Neural progenitor cell (in vitro differentiated cells): ENCODE data around the gene ZNF346. TPM values are rescaled to one million over a fixed set of nuclear protein-coding genes. Genes with fewer than 3 reads are reported as not detected.

Experiments
- DNase-seq: peaks from one replicate; pipeline ENCODE4 v3.0.0-alpha.2; 2016; ENCODE audit warnings: low spot score
- H2AFZ ChIP-seq: fragments of 200-600 bp; sonication (generic); replicated peaks from 2 replicates; pipeline ENCODE4 v1.6.1; 2016; ENCODE audit warnings: antibody characterized with exemption
- H3F3A ChIP-seq: fragments of 200-600 bp; sonication (generic); 2 replicates; pipeline ENCODE4 v1.6.1; 2016; ENCODE audit warnings: antibody characterized with exemption, low read depth
- H3K27ac ChIP-seq: fragments of 200-600 bp; sonication (generic); 2 replicates; pipeline ENCODE4 v1.5.1; 2016; ENCODE audit warnings: mild to moderate bottlenecking
- H3K27me3 ChIP-seq: fragments of 200-600 bp; sonication (generic); 2 replicates; pipeline ENCODE4 v1.6.1; 2016; ENCODE audit warnings: mild to moderate bottlenecking, moderate library complexity
- H3K36me3 ChIP-seq: fragments of 200-600 bp; sonication (generic); 2 replicates; pipeline ENCODE4 v1.5.1; 2016
- H3K4me1 ChIP-seq: fragments of 200-600 bp; sonication (generic); 2 replicates; pipeline ENCODE4 v1.6.1; 2016; ENCODE audit warnings: mixed run types
- H3K4me2 ChIP-seq: fragments of 200-600 bp; sonication (generic); 2 replicates; pipeline ENCODE4 v1.6.1; 2016
- H3K4me3 ChIP-seq: fragments of 200-600 bp; sonication (generic); 2 replicates; pipeline ENCODE4 v1.5.1; 2016
- H3K79me2 ChIP-seq: fragments of 200-600 bp; sonication (generic); 2 replicates; pipeline ENCODE4 v1.6.1; 2016; ENCODE audit warnings: low read depth
- H3K9ac ChIP-seq: fragments of 200-600 bp; sonication (generic); 2 replicates; pipeline ENCODE4 v1.6.1; 2016
- H3K9me3 ChIP-seq: fragments of 200-600 bp; sonication (generic); 2 replicates; pipeline ENCODE4 v1.5.1; 2016; ENCODE audit warnings: low read depth
- H4K20me1 ChIP-seq: fragments of 200-600 bp; sonication (generic); 2 replicates; pipeline ENCODE4 v1.6.1; 2016; ENCODE audit warnings: low read depth
- H3K27ac Mint-ChIP-seq: 3 replicates; pipeline ENCODE4 v1.8.0; 2021; ENCODE audit warnings: mixed read lengths
- H3K27me3 Mint-ChIP-seq: 2 replicates; pipeline ENCODE4 v1.8.0; 2022; ENCODE audit warnings: low read depth, mild to moderate bottlenecking, inconsistent platforms, moderate library complexity, mixed read lengths; ENCODE audit not compliant: insufficient read depth
- H3K36me3 Mint-ChIP-seq: 3 replicates; pipeline ENCODE4 v1.8.0; 2021; ENCODE audit warnings: mixed read lengths
- H3K4me1 Mint-ChIP-seq: 3 replicates; pipeline ENCODE4 v1.8.0; 2021; ENCODE audit warnings: mixed read lengths
- H3K4me3 Mint-ChIP-seq: 3 replicates; pipeline ENCODE4 v1.8.0; 2021; ENCODE audit warnings: mild to moderate bottlenecking, moderate library complexity, mixed read lengths
- H3K9me3 Mint-ChIP-seq: 3 replicates; pipeline ENCODE4 v1.8.0; 2020; ENCODE audit warnings: mixed read lengths
- CTCF ChIP-seq: fragments of 200-600 bp; sonication (generic); IDR thresholded peaks from 2 replicates; pipeline ENCODE4 v1.5.1; 2017; ENCODE audit warnings: antibody characterized with exemption, mild to moderate bottlenecking
- EZH2 ChIP-seq: fragments of 200-600 bp; sonication (generic); IDR thresholded peaks from 2 replicates; pipeline ENCODE4 v1.6.1; 2017; ENCODE audit warnings: antibody characterized with exemption, mild to moderate bottlenecking, moderate library complexity
- EZH2phosphoT487 ChIP-seq: fragments of 200-600 bp; sonication (generic); IDR thresholded peaks from 2 replicates; pipeline ENCODE4 v1.6.1; 2017; ENCODE audit warnings: antibody characterized with exemption
- total RNA-seq: library from RNA; depleted of rRNA; stranded (reverse); fragments of >200 nt; gene quantifications from 2 replicates; pipeline ENCODE4 v1.2.3, GENCODE V29; 2015; ENCODE audit warnings: low replicate concordance

Gene ZNF346
- total RNA-seq, 1 donor from 2014 or later = 28.2 TPM

- Histone ChIP-seq H3K9ac (no peak overlapping the region), H4K20me1 (no peaks in the 10 kb centered on the region), H3K4me3 (no peak overlapping the region), H3K9me3 (peaks cover 19% of the 10 kb centered on the region), H3K27ac (peak overlapping the region; percentile 53), H2AFZ (no peak overlapping the region), H3F3A (peaks cover 28% of the 10 kb centered on the region), H3K4me1 (no peaks in the 10 kb centered on the region), H3K27me3 (no peaks in the 10 kb centered on the region), H3K36me3 (peaks cover 5% of the 10 kb centered on the region), H3K4me2 (no peak overlapping the region), H3K79me2 (peaks cover 100% of the 10 kb centered on the region)
- Mint-ChIP-seq H3K27ac (no peak overlapping the region), H3K4me3 (no peak overlapping the region), H3K36me3 (peaks cover 31% of the 10 kb centered on the region), H3K4me1 (no peaks in the 10 kb centered on the region), H3K9me3 (peaks cover 42% of the 10 kb centered on the region), H3K27me3 (no peaks in the 10 kb centered on the region)
- DNase-seq = peak; percentile 58
- TF ChIP-seq EZH2 = no peak
- no peak for TF ChIP-seq EZH2phosphoT487
Measured at GRCh38 chr5:176994460-176995121, 27.9 kb upstream of the ZNF346 start.

GRCh38 chr5:176995122-176995490 lies 27.4 kb upstream of the ZNF346 start:
- Histone ChIP-seq H3K4me3 (no peak overlapping the region), H3K27ac (peak overlapping the region; percentile 53), H3K9me3 (peaks cover 19% of the 10 kb centered on the region), H3F3A (peaks cover 28% of the 10 kb centered on the region), H4K20me1 (no peaks in the 10 kb centered on the region), H3K9ac (no peak overlapping the region), H3K4me2 (no peak overlapping the region), H3K79me2 (peaks cover 100% of the 10 kb centered on the region), H3K36me3 (peaks cover 5% of the 10 kb centered on the region), H3K27me3 (no peaks in the 10 kb centered on the region), H3K4me1 (no peaks in the 10 kb centered on the region), H2AFZ (no peak overlapping the region)
- Mint-ChIP-seq H3K27me3 (no peaks in the 10 kb centered on the region), H3K9me3 (peaks cover 44% of the 10 kb centered on the region), H3K4me1 (no peaks in the 10 kb centered on the region), H3K36me3 (peaks cover 34% of the 10 kb centered on the region), H3K27ac (no peak overlapping the region), H3K4me3 (no peak overlapping the region)
- TF ChIP-seq CTCF (no peak), EZH2 (no peak), EZH2phosphoT487 (no peak)
- no peak for DNase-seq

GRCh38 chr5:176995896-176996767 lies 26.4 kb upstream of the ZNF346 start:
- Histone ChIP-seq H3K4me1 (no peaks in the 10 kb centered on the region), H3K4me3 (no peak overlapping the region), H3K79me2 (peaks cover 100% of the 10 kb centered on the region), H2AFZ (no peak overlapping the region), H3K4me2 (no peak overlapping the region), H3K27me3 (no peaks in the 10 kb centered on the region), H3K9me3 (peaks cover 19% of the 10 kb centered on the region), H4K20me1 (no peaks in the 10 kb centered on the region), H3F3A (peaks cover 28% of the 10 kb centered on the region), H3K9ac (no peak overlapping the region), H3K27ac (no peak overlapping the region), H3K36me3 (peaks cover 5% of the 10 kb centered on the region)
- no peak overlapping the region for H3K27ac Mint-ChIP-seq
- H3K9me3 Mint-ChIP-seq = peaks cover 48% of the 10 kb centered on the region
- DNase-seq = no peak
- no peaks in the 10 kb centered on the region for H3K4me1 Mint-ChIP-seq
- H3K4me3 Mint-ChIP-seq = no peak overlapping the region
- H3K36me3 Mint-ChIP-seq = peaks cover 41% of the 10 kb centered on the region
- no peak for TF ChIP-seq EZH2phosphoT487
- no peak for TF ChIP-seq EZH2
- TF ChIP-seq CTCF = no peak
- H3K27me3 Mint-ChIP-seq = no peaks in the 10 kb centered on the region
